ENCODE results near the gene GZMH. TPM values are rescaled to one million over a fixed set of nuclear protein-coding genes. Genes with fewer than 3 reads are reported as not detected.

The GZMH gene
- total RNA-seq, 1 donor from 2014 or later: 7.5 TPM

DNA sequence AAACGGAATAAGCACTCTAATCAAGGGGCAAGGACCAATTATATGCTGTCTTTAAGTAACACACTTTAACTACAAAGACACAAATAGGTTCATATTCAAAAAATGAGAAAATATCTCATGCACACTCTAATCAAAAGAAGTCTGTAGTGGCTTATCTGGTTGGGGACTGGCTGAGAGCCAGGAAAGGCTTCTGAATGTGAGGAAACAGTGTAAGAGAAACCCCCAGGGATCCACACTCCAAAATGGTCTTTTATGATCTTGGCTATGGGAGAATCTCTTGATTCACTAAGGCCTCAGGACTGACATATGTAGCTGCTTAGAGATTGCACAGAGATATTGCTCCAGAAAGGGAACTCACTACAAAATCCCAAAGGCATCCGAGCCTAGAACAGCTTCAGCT lies 43.7 kb downstream of the GZMH start:
- H3K4me1 ChIP-seq: no peaks in the 10 kb centered on the region

DNA sequence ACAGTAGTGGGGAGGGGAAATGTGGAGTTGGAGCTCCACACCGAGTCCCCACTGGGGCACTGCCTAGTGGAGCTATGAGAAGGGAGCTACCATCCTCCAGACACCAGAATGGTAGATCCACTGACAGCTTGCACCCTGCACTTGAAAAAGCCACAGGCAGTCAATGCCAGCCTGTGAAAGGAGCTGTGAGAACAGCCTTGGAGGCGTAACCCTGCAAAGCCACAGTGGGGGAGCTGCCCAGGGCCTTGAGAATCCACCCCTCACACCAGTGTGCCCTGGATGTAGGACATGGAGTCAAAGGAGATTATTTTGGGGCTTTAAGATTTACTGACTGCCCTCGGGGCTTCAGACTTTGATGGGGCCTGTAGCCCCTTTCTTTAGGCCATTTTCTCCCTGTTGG lies 46.0 kb downstream of the GZMH start:
- Histone ChIP-seq H3K4me1 (no peaks in the 10 kb centered on the region), H3K27me3 (ENCODE audit: low read depth) (no peaks in the 10 kb centered on the region), H3K27ac (no peak overlapping the region), H3K4me3 (no peak overlapping the region), H3K9me3 (peaks cover 26% of the 10 kb centered on the region), H3K36me3 (no peaks in the 10 kb centered on the region)
- TF ChIP-seq, protein P1, sequence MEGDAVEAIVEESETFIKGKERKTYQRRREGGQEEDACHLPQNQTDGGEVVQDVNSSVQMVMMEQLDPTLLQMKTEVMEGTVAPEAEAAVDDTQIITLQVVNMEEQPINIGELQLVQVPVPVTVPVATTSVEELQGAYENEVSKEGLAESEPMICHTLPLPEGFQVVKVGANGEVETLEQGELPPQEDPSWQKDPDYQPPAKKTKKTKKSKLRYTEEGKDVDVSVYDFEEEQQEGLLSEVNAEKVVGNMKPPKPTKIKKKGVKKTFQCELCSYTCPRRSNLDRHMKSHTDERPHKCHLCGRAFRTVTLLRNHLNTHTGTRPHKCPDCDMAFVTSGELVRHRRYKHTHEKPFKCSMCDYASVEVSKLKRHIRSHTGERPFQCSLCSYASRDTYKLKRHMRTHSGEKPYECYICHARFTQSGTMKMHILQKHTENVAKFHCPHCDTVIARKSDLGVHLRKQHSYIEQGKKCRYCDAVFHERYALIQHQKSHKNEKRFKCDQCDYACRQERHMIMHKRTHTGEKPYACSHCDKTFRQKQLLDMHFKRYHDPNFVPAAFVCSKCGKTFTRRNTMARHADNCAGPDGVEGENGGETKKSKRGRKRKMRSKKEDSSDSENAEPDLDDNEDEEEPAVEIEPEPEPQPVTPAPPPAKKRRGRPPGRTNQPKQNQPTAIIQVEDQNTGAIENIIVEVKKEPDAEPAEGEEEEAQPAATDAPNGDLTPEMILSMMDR (IDR thresholded peaks at IDR 0.05): no peak
- ATAC-seq: no peak
- no peak for DNase-seq
- intact Hi-C loops (cut with DNase I): no loop called here

More for the DNA sequence above, 43.7 kb downstream of the GZMH start:
- H3K9me3 ChIP-seq: peaks cover 30% of the 10 kb centered on the region
- no peak overlapping the region for H3K27ac ChIP-seq
- no peak for ATAC-seq
- H3K4me3 ChIP-seq: no peak overlapping the region
- H3K27me3 ChIP-seq (ENCODE audit: low read depth): no peaks in the 10 kb centered on the region
- TF ChIP-seq, protein P1 (IDR thresholded peaks at IDR 0.05): no peak
- H3K36me3 ChIP-seq: no peaks in the 10 kb centered on the region
- DNase-seq: no peak
- intact Hi-C loops (cut with DNase I): no loop called here

DNA sequence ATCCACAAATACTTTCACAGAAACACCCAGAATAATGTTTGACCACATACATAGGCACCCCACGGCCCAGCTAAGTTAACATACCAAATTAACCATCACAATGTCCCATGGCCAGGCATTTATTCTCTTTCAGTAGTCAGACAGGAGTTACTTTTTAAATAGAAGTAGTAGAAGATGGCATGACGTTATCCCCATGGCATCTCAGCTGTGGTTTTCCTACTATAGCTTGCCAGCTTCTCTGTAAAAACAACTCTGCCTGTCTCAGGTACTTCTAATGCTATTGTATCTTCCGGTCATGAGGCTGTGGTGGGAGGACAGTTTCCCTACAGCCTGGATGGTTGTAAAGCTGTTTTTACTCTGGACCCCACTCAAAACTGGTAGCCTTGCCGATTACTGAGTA lies 52.7 kb downstream of the GZMH start:
- no peak for ATAC-seq
- Histone ChIP-seq H3K27me3 (ENCODE audit: low read depth) (no peaks in the 10 kb centered on the region), H3K36me3 (no peaks in the 10 kb centered on the region), H3K27ac (no peak overlapping the region), H3K4me1 (no peaks in the 10 kb centered on the region), H3K9me3 (no peaks in the 10 kb centered on the region), H3K4me3 (no peak overlapping the region)
- intact Hi-C loops (cut with DNase I): no loop called here
- no peak for DNase-seq
- TF ChIP-seq, protein P1 (IDR thresholded peaks at IDR 0.05): no peak

Other genes with a start within 250 kb of the GZMH start
- gene NFATC4, start 241.5 kb downstream of the GZMH start, total RNA-seq: 37.0 TPM
- 17.9 TPM for gene NYNRIN, start 210.7 kb downstream of the GZMH start, total RNA-seq
- gene CBLN3, start 180.0 kb downstream of the GZMH start, total RNA-seq: 2.3 TPM
- 61.4 TPM for gene KHNYN, start 179.7 kb downstream of the GZMH start, total RNA-seq
- 61.6 TPM for gene SDR39U1, start 166.9 kb downstream of the GZMH start, total RNA-seq
- gene CMA1, start 101.4 kb downstream of the GZMH start, total RNA-seq: 2.4 TPM
- gene CTSG, start 33.4 kb downstream of the GZMH start, total RNA-seq: 12.2 TPM
- gene GZMB, start 24.5 kb upstream of the GZMH start, total RNA-seq: 7.6 TPM